OCI-M1 (cell line): ENCODE results near the gene OR6C65.
"Not testable (repeated sequence)": the region's sequence is repeated elsewhere in the genome, so short reads cannot be mapped to it uniquely, and the experiment has no call there.

ENCODE experiments used
- DNase-seq: peaks from one replicate; lab custom pipeline; 2025; lab: John Stamatoyannopoulos, UW

The OR6C65 gene

GRCh38 chr12:55400229-55400628, at the start of gene OR6C65:
OR6C65 (plus strand) TSS chr12:55400529; CDS start chr12:55400529, 0 bp downstream.
- no peak for DNase-seq

DNA sequence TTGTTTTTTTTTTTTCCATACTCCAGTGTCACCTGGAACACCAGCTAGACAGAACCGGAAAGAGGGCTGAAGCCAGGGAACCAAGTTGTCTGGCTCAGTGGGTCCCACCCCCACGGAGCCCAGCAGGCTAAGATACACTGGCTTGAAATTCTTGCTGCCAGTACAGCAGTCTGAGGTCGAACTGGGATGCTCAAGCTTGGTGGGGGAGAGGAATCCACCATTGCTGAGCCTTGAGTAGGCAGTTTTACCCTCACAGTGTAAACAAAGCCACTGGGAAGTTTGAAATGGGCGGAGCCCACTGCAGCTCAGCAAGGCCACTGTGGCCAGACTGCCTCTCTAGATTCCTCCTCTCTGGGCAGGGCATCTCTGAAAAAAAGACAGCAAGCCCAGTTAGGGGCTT, 45.0 kb upstream of the OR6C65 start:
- not testable (repeated sequence) for DNase-seq

DNA sequence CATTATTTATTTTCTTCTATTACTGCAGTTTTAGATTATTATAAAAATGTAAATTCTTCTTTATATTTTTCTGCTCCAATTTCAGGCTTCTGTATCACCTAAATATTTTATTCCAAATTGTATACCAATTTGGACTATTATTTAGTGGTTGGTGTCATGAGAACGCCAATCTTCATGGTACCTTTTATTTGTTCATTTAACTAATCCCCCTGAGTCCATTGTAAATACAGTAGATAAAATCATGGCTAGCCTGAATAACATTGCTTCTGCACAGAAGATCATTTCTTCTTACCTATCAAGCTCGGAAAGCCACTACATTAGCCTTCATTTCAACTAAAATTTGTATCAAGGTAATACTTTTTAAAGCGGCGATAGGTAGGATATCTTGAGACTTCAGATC, 37.7 kb upstream of the OR6C65 start, which contains the start of gene OR6C75:
Gene OR6C75 (plus strand): TSS at position 301 of the 400 bp plus-strand sequence. CDS start 2,136 bp downstream, outside the sequence.
- no peak for DNase-seq

DNA sequence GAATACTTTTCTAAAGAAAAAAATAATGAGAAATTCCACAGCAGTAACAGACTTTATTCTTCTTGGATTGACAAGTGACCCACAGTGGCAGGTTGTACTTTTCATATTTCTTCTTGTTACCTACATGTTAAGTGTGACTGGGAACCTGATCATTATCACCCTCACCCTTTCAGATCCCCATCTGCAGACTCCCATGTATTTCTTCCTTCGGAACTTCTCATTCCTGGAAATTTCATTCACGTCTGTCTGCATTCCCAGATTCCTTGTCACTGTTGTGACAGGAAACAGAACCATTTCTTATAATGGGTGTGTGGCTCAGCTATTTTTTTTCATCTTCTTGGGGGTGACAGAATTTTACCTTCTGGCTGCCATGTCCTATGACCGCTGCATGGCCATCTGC, 35.2 kb upstream of the OR6C65 start:
- no peak for DNase-seq

DNA sequence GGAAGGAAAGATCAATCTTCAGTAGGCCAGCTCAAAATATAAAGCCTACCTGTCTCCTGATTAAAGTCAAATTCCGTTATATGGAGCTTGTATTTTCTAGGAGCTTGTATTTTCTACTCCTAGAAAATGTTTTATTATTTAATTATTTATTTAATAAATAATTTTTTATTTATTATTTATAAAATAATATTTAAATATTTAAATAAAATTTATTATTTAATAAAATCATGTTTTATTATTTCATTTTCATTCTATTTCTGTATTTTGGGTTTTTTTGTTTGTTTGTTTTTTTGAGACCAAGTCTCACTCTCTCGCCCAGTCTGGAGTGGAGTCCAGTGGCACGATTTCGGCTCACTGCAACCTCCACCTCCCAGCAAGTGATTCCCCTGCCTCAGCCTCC, 27.8 kb upstream of the OR6C65 start:
- DNase-seq = no peak

GRCh38 chr12:55385891-55386290, 14.4 kb upstream of the OR6C65 start:
- DNase-seq = peak; percentile 24

- DNase-seq = no peak
These were observed 8.1 kb upstream of the OR6C65 start for GRCh38 chr12:55392032-55392795.

DNA sequence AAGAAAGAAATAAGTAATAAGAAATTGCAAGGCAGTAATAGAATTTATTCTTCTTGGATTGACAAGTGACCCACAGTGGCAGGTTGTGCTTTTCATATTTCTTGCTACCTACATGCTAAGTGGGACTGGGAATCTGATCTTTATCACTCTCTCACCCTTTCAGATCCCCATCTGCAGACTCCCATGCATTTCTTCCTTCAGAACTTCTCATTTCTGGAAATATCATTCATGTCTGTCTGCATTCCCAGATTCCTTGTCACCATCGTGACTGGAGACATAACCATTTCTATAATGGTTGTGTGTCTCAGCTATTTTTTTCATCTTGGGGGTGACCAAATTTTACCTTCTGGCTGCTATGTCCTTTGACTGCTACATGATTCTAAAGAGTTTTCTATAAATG, 4.0 kb upstream of the OR6C65 start:
- no peak for DNase-seq

DNA sequence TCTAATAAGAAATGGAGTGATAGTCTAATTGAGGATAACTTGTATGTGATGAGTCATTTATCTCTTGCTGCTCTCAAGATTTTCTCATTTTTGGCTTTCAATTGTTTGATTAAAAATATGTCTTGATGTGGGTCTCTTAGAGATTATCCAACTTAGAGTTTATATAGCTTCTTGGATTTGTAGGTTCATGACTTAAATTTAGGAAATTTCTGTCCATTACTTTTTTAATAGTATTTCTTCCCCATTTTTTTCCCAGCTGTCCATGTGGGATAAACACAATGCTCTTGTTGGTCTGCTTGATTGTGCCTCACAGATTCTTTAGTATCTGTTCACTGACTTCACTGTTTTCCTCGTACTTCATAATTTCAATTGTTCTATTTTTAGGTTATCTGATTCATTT, 7.5 kb downstream of the OR6C65 start:
- no peak for DNase-seq

- DNase-seq = not testable (repeated sequence)
These were observed 8.8 kb downstream of the OR6C65 start for GRCh38 chr12:55409133-55409532.

- peak; percentile 39 for DNase-seq
These were observed 11.8 kb downstream of the OR6C65 start for GRCh38 chr12:55412138-55412537.

DNA sequence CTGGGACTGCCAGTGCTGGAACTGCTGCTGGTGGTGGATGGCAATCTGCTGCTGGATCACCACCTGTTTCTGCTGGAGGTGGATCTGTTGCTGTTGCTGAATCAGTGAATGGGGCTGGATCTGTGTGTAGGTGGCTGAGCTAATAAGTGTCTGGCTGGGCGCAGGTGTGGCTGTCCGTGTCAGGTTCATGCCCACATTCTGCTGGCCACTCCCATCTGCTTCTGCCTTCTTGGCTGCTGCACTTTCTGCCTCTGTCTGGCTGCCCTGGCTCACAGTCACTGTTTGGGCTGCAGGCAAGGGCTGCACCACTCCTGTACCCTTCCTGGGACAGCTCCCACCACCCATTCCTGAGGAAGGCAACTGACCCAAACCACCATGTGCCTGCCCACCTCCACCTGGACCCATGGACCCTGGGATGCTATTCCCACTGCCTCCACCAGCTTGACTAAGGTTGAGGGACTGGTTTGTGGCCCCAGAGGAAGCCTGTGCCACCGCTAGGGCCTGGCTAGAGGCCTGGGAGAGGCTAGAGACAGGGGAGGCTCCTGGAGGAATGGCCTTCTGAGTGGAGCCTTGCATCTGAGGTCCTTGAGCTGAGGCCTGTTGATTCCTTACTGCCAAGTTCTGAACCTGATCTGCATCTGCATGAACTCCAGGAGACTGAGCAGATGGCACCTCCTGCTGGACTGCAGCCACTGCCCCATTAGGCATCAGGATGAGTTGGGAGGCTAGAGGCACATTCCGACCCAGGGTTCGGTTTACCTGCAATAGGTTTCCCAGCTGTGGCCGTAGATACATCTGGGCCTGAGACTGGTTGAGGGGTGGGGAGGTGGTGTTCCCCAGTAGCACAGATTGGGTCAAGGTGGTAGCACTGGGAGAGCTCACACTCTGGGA, 13.4 kb downstream of the OR6C65 start:
- not testable (repeated sequence) for DNase-seq

DNA sequence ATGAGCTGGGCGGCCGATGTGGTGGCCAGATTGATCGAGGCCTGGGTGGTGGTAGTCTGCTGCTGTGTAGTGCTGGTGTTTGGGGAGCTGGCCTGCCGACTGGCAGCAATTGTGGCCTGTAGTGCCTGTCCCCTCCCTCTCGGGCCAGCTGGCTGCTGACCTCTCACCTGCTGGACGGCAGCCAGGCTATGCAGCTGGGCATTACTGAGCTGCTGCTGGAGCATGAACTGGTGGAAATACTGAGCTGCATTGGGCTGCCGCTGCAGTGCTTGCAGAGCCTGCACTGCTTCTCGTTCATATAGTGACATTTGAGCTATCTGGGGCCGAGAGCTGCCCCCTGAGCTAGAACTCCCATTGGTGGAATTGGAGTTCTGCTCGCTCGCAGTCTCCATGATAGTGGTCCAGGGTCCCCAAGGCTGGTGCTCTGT, 14.1 kb downstream of the OR6C65 start:
- not testable (repeated sequence) for DNase-seq

DNA sequence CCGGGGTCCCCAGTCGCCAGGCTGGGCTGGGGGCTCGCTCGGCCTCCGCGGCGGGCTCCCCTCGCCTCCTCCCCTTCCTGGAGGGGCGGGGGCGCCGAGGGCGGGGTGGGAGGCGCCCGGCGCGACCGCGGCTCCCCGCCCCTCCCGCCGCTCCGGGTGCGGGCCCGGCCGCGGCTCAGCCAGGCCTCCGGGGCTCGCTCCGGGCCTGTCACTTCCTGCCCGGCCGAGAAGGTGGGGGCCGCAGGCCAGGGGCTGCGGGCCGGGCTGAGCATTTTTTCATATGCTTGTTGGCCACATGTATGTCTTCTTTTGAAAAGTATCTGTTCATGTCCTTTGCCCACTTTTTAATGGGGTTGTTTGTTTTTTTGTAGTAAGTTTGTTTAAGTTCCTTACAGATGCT, 14.6 kb downstream of the OR6C65 start:
- DNase-seq = not testable (repeated sequence)

GRCh38 chr12:55416961-55417360, 16.6 kb downstream of the OR6C65 start:
- DNase-seq = no peak

DNA sequence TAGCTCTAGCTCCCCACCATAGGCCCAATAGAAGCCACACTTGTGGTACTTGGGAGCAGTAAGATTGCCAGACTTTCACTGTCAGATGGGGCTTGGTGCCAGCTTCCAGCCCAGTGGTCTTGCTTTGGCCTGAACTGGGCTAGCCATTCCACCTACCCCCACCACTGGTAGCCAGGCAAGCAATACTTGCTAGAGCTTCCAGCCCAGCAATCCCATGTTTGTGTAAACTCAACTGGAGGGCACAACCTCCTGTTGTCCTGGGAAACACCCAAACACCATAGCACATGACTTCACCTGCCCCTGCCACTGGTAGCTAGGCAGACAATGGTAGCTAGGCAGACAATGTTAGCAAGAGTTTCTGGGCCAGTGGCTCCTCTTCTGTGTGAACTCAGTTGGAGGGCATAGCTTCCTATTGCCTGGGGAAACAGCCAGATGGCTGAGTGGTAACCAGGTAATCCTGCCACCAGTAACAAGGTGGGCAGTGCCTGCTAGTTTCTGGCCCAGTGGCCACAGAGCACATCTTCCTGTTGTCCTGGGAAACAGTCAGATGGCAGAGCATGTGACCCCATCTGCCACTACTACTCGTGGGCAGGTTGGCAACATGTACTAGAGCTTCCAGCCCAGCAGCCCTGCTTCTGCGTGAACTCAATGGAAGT, 20.1 kb downstream of the OR6C65 start:
- no peak for DNase-seq

DNA sequence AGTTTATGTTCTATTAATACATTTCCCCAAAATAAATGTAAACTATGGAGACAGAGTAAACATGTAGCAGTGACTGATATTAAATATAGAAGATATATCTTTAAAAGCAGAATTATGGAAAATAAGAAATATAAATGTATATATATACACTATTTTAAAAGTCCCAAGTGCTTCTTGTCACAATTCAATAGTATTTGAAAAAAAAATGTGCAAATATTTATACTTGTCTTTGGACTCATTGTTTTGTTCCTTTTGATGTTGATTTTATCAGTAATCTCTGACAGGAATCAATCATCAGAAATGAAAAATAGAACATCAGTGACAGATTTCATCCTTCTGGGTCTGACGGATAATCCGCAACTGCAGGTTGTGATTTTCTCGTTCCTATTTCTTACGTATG, 25.6 kb downstream of the OR6C65 start, which contains the start of gene OR6C76:
Gene OR6C76 (plus strand): TSS at position 301 of the 400 bp plus-strand sequence. CDS start 0 bp downstream, at position 301.
- DNase-seq = no peak

- DNase-seq = peak; percentile 7
These were observed 28.3 kb downstream of the OR6C65 start for GRCh38 chr12:55428331-55429243.

GRCh38 chr12:55441233-55441632, 40.9 kb downstream of the OR6C65 start:
- peak; percentile 31 for DNase-seq

DNA sequence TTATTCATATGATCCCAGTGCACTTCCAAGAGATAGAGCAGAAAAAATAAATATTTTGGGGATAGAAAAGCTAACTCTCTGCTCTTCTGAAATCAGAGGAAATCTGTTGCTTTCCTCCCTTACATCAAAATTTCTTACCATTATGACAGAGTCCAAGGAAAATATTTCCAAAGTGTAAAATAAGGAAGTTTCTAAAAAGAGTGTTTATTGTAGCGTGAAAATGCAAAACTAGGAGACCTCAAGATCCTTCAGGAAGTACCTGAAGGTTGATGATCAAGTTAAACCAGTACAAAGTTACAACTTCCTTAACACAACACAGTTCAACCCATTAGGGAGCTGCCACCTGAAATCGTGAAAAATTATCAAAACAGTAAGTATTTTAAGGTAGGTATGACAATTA, 43.4 kb downstream of the OR6C65 start, which contains the start of gene OR6C2:
Gene OR6C2 (plus strand): TSS at position 301 of the 400 bp plus-strand sequence. CDS start 8,138 bp downstream, outside the sequence.
- DNase-seq = no peak

- DNase-seq = no peak
These were observed 45.0 kb downstream of the OR6C65 start for GRCh38 chr12:55445357-55445756.
